Spleen (tissue), 11 donors: ENCODE data around the gene SLC25A13. TPM values are rescaled to one million over a fixed set of nuclear protein-coding genes. Genes with fewer than 3 reads are reported as not detected.

ENCODE experiments used
- DNase-seq: peaks from one replicate; pipeline ENCODE4 v3.0.0-alpha.2; 2020
- H3K27ac ChIP-seq, 8 donors: fragments of 200-600 bp; sonication (generic) in 7 of 8; 1 replicate in 4 of 8; 2 replicates in 4 of 8; pipeline versions ENCODE4 v1.5.0 to v1.8.0; 2016 to 2021; ENCODE audit warnings: inconsistent platforms in 4 of 8, mild to moderate bottlenecking in 4 of 8, moderate library complexity in 1 of 8
- H3K27me3 ChIP-seq, 7 donors: fragments of 200-600 bp; sonication (generic) in 6 of 7; replicated peaks in 1 of 7; 1 replicate in 4 of 7; 2 replicates in 3 of 7; pipeline versions ENCODE4 v1.5.0 to v1.8.0; 2016 to 2021; ENCODE audit warnings: inconsistent platforms in 3 of 7, mild to moderate bottlenecking in 1 of 7
- H3K36me3 ChIP-seq, 6 donors: fragments of 200-600 bp; sonication (generic) in 5 of 6; 1 replicate in 4 of 6; 2 replicates in 2 of 6; pipeline versions ENCODE4 v1.5.0 to v1.8.0; 2016 to 2021; ENCODE audit warnings: inconsistent platforms in 2 of 6
- H3K4me1 ChIP-seq, 6 donors: fragments of 200-600 bp; sonication (generic) in 5 of 6; 1 replicate in 3 of 6; 2 replicates in 3 of 6; pipeline versions ENCODE4 v1.5.0 to v1.8.0; 2016 to 2021; ENCODE audit warnings: inconsistent platforms in 3 of 6
- H3K4me3 ChIP-seq, 8 donors: fragments of 200-600 bp; sonication (generic) in 7 of 8; 1 replicate in 4 of 8; 2 replicates in 4 of 8; pipeline versions ENCODE4 v1.5.0 to v1.8.0; 2016 to 2021; ENCODE audit warnings: inconsistent platforms in 4 of 8, mild to moderate bottlenecking in 4 of 8, moderate library complexity in 2 of 8
- H3K9me3 ChIP-seq, 8 donors: fragments of 200-600 bp; sonication (generic) in 7 of 8; 1 replicate in 4 of 8; 2 replicates in 4 of 8; pipeline versions ENCODE4 v1.5.0 to v1.8.0; 2016 to 2021; ENCODE audit warnings: inconsistent platforms in 4 of 8
- POLR2A ChIP-seq, 3 donors: fragments of 450-650 bp; IDR thresholded peaks; one replicate each; pipeline ENCODE4 v1.5.1; 2017; ENCODE audit warnings: antibody characterized with exemption in 3 of 3, mild to moderate bottlenecking in 1 of 3
- POLR2AphosphoS5 ChIP-seq, 3 donors: sonication (generic); formaldehyde crosslinking; IDR thresholded peaks; one replicate each; pipeline ENCODE4 v1.5.1; 2017; ENCODE audit warnings: antibody characterized with exemption in 3 of 3
- WGBS, 5 donors: extraction: QIAGEN DNeasy Blood & Tissue Kit in 3 of 5; methylation state at CpG; one replicate each; pipeline versions ENCODE4 v1.1.5 to v1.1.7; 2013 to 2018; 5-methylcytosine and 5-hydroxymethylcytosine counted together
- intact Hi-C: fragments of 100-400 bp; cut with DNase I; formaldehyde crosslinking; loops from one replicate; pipeline ENCODE4 v1.15.0; 2023; ENCODE audit warnings: low total_unique reads
- polyA plus RNA-seq, 3 donors: library from polyadenylated mRNA; stranded (reverse); fragments of 200-250 nt; gene quantifications; one replicate each; pipeline ENCODE4 v1.2.1, GENCODE V29; 2013
- total RNA-seq, 7 donors: library from RNA; depleted of rRNA in 3 of 7; stranded (reverse); fragments of >200 nt in 3 of 7; fragmentation: NEBNext Ultra II Directional in 4 of 7; extraction: Animal tissue kit (Norgen Biotek cat#: 25700) in 4 of 7; gene quantifications; one replicate each; pipeline versions ENCODE4 v1.1.0 to v1.2.1, GENCODE V29; 2016 to 2021
- TF ChIP-seq, protein P1 (sequence below), 11 experiments: fragments of 200-600 bp in 7 of 11; fragments of 450-650 bp in 4 of 11; sonication (generic) in 4 of 11; IDR thresholded peaks in 8 of 11; conservative IDR thresholded peaks in 3 of 11; 1 replicate in 7 of 11; 2 replicates in 4 of 11; pipeline versions ENCODE4 v1.4.0 to v1.8.0; 2016 to 2021; ENCODE audit warnings: antibody characterized with exemption in 11 of 11, inconsistent platforms in 4 of 11, mild to moderate bottlenecking in 1 of 11
- donor health status: healthy with polysubstance abuse.
- donor health status: DM: no; HTN: no; CAD: no; lungs with moderate emphysema.
- donor health status: DM: no; HTN: no; CAD: no.
- donor health status: Bipolar disorder and iron deficiency.
- donor health status: healthy.
- donor health status: DM: no; HTN: no; CAD: no.
- donor health status: DM: yes; HTN: yes; CAD: no.

SLC25A13 gene
- total and polyA plus RNA-seq, 10 donors, result 6.3 to 44.4 (median 25.9) TPM

DNA sequence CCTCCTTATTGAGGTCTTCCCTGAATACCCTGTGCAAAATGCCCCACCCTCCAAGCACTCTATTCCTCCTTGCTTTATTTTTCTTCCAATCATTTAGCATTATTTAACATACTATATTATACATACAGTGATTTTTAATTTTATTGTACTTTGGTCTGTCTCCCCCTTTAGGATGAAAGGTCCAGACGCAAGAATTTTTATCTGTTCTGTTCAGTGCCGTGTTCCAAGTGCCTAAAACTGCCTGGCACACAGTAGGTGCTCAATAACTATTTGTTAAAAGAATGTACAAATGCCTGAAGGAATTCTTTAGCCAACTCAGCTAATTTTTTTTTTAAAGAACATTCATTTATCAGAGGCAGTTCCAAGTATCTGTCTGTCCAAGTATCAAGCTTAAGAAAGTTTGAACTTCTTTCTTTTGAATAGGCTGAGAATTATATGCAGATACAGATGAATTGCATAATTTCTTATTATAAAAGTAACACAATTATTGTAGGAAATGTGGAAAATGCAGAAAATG lies 34.1 kb upstream of the SLC25A13 start:
- no peak overlapping the region for H3K4me3 ChIP-seq
- intact Hi-C loops, result no loop called here
- H3K9me3 ChIP-seq, result no peaks in the 10 kb centered on the region
- H3K27me3 ChIP-seq, result no peaks in the 10 kb centered on the region
- H3K27ac ChIP-seq, result no peak overlapping the region
- WGBS, 5 donors, result 42 to 76% (median 66%) methylated on average over 2 of the region's 2 CpGs
- no peaks in the 10 kb centered on the region for H3K36me3 ChIP-seq
- TF ChIP-seq POLR2AphosphoS5 (IDR thresholded peaks at IDR 0.05) (no peak), POLR2A (IDR thresholded peaks at IDR 0.05) (no peak)
- TF ChIP-seq, protein P1, sequence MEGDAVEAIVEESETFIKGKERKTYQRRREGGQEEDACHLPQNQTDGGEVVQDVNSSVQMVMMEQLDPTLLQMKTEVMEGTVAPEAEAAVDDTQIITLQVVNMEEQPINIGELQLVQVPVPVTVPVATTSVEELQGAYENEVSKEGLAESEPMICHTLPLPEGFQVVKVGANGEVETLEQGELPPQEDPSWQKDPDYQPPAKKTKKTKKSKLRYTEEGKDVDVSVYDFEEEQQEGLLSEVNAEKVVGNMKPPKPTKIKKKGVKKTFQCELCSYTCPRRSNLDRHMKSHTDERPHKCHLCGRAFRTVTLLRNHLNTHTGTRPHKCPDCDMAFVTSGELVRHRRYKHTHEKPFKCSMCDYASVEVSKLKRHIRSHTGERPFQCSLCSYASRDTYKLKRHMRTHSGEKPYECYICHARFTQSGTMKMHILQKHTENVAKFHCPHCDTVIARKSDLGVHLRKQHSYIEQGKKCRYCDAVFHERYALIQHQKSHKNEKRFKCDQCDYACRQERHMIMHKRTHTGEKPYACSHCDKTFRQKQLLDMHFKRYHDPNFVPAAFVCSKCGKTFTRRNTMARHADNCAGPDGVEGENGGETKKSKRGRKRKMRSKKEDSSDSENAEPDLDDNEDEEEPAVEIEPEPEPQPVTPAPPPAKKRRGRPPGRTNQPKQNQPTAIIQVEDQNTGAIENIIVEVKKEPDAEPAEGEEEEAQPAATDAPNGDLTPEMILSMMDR (IDR thresholded peaks at IDR 0.05 in 8 of 11, conservative IDR thresholded peaks at IDR 0.05 in 3 of 11), result no peak
- no peak for DNase-seq
- H3K4me1 ChIP-seq, result no peaks in the 10 kb centered on the region

DNA sequence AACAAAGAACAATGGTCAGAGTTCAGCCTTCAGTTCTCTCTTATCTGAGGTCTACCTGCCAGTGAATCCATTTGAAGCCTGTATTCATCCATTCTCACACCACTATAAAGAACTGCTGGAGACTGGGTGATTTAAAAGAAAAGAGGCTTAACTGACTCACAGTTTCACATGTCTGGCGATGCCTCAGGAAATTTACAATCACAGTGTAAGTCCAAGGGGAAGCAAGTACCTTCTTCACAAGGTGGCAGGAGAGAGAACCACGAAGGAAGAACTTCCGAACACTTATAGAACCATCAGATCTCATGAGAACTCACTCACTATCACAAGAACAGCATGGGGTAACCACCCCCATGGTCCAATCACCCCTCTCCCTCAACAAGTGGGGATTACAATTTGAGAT lies 33.0 kb upstream of the SLC25A13 start:
- no peak overlapping the region for H3K4me3 ChIP-seq
- no peaks in the 10 kb centered on the region for H3K4me1 ChIP-seq
- WGBS, 5 donors, result 45 to 86% (median 75%) methylated on average over 3 of the region's 3 CpGs
- no peak overlapping the region for H3K27ac ChIP-seq
- DNase-seq, result no peak
- TF ChIP-seq POLR2AphosphoS5 (IDR thresholded peaks at IDR 0.05) (no peak), POLR2A (IDR thresholded peaks at IDR 0.05) (no peak)
- TF ChIP-seq, protein P1 (IDR thresholded peaks at IDR 0.05 in 8 of 11, conservative IDR thresholded peaks at IDR 0.05 in 3 of 11), result no peak
- no peaks in the 10 kb centered on the region for H3K27me3 ChIP-seq
- intact Hi-C loops, result no loop called here
- H3K36me3 ChIP-seq, result no peaks in the 10 kb centered on the region
- no peaks in the 10 kb centered on the region for H3K9me3 ChIP-seq

DNA sequence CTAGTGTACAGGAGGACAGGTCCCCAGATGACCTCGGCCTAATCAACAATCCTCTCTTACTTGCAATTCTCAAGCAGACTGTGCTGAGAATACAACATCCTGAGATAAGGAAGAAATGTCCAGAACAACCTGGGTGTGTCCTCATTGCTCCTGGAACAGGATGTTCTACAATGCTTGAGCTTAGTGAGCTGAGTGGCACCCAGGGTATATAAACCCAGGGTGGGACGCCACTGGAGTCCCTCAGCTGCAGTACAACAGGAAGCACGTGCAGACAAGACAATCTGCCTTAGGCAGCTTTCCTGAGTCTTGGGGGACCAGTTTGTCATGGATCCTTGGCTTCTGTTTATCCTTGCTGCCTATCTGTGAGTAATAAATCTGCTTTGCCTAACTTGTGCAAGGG lies 27.7 kb upstream of the SLC25A13 start:
- H3K4me3 ChIP-seq, result no peak overlapping the region
- no peaks in the 10 kb centered on the region for H3K9me3 ChIP-seq
- WGBS, 5 donors, result 44 to 66% (median 61%) methylated on average over 3 of the region's 3 CpGs
- TF ChIP-seq, protein P1 (IDR thresholded peaks at IDR 0.05 in 8 of 11, conservative IDR thresholded peaks at IDR 0.05 in 3 of 11), result no peak
- TF ChIP-seq POLR2AphosphoS5 (IDR thresholded peaks at IDR 0.05) (no peak), POLR2A (IDR thresholded peaks at IDR 0.05) (no peak)
- no peaks in the 10 kb centered on the region for H3K4me1 ChIP-seq
- intact Hi-C loops, result no loop called here
- no peaks in the 10 kb centered on the region for H3K27me3 ChIP-seq
- no peak for DNase-seq
- H3K36me3 ChIP-seq, result no peaks in the 10 kb centered on the region
- H3K27ac ChIP-seq, result no peak overlapping the region

DNA sequence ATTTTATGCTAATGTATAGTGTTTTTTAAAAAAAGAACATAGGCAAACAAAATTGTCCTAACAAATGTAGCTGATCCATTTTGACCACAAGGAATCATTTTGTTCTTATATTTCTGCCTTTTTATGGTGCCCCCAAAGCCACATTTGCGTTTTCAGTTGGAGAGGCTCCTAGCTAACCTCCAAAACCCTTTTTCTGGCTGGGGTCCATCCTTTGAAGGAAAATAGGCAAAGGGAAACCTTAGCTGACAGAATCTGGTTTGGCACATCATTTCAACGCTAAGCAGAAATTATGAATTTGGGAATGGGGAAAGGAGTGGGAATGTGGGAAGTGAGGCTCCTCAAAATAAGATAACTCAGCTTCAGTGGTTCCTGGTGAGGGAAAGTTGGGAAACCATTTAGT lies 25.6 kb upstream of the SLC25A13 start:
- Histone ChIP-seq H3K36me3 (no peaks in the 10 kb centered on the region), H3K27ac (no peak overlapping the region), H3K4me3 (no peak overlapping the region), H3K27me3 (no peaks in the 10 kb centered on the region), H3K9me3 (no peaks in the 10 kb centered on the region), H3K4me1 (no peaks in the 10 kb centered on the region)
- intact Hi-C loops, result no loop called here
- DNase-seq, result no peak
- 88 to 95% (median 90%) methylated on average over 2 of the region's 2 CpGs for WGBS, 5 donors
- TF ChIP-seq POLR2AphosphoS5 (IDR thresholded peaks at IDR 0.05) (no peak), POLR2A (IDR thresholded peaks at IDR 0.05) (no peak)
- TF ChIP-seq, protein P1 (IDR thresholded peaks at IDR 0.05 in 8 of 11, conservative IDR thresholded peaks at IDR 0.05 in 3 of 11), result no peak
